CD4-positive, alpha-beta T cell treated with Interleukin-17A for 4 hours (primary cell): Measurements from ENCODE around the gene DENND5A.
"Not testable (repeated sequence)": the region's sequence is repeated elsewhere in the genome, so short reads cannot be mapped to it uniquely, and the experiment has no call there.

Source experiments
- DNase-seq: peaks from one replicate; pipeline ENCODE4 v3.0.0-alpha.2; 2020; ENCODE audit warnings: mixed read lengths

Gene DENND5A

DNA sequence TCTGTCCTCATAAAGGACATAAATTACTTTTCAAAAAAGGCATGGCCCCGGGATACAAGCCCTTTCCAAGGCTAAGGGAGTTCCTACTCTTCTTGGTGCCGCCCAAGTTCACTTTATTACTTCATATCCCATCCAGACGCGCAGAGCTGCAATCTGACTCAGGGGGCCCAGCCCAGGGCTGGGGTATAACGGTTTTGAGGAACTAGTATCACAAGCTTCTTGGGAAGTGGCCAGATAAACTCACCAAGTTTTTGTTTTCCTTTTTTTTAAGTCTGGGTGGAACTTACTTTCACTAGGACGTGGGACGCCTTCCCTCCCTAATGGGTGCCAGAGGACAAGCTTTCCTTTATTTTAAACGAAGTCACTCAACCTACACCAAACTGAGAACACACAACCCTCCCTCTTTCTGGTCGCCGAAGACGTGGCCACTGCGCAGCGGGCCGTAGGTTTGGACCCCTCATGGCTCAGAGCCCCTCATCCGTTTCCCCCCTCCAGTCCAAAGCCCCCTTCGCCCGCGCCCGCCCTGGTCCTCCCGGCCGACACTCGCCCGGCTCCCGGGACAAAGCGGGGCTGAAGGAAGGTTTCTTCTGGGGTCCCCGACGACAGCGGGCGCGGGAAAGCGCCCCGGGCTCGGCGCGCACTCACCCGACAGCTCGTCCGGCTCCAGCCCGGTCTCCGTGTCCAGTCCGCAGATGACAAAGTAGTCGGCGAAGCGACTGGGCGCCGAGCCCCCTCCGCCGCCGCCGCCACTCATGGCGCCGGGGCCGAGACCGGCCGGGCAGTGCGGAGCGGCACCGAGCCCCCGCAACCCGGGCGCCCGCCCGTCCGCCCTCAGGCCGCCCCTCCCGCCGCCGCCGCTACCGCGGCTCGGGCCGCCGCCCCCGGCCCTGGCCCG, 587 bp downstream of the DENND5A start:
- peak; percentile 46 for DNase-seq

DNA sequence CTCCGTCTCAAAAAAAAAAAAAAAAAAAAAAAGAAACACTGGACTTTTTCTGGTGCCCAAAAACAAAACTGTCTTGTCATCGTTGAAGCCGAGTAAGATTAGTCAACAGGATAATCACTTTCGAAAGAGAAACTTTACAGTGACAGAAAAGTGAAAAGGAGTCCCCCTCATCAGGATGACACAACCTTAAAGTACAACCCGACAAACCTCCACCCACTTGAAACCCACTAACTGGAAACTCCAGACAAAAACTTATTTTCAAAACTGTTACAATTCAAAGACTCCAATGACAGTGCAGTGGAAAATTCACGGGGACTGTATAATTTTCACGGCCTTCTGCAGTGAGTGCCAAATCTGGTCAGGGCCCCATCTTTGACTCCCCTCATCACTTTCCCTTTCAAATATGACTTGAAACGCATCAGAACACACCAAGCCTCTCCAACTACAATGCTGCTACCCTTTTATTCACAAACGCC, 1.3 kb downstream of the DENND5A start:
- peak; percentile 14 for DNase-seq

DNA sequence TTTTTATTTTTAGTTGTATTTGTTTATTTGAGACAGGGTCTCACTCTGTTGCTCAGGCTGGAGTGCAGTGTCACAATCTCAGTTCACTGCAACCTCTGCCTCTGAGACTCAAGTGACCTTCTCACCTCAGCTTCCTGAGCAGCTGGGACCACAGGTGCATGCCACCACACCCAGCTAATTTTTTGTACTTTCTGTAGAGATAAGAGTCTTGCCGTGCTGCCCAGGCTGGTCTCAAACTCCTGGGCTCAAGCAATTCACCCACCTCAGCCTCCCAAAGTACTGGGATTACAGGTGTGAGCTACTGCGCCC, 4.4 kb downstream of the DENND5A start:
- DNase-seq: peak; percentile 30

DNA sequence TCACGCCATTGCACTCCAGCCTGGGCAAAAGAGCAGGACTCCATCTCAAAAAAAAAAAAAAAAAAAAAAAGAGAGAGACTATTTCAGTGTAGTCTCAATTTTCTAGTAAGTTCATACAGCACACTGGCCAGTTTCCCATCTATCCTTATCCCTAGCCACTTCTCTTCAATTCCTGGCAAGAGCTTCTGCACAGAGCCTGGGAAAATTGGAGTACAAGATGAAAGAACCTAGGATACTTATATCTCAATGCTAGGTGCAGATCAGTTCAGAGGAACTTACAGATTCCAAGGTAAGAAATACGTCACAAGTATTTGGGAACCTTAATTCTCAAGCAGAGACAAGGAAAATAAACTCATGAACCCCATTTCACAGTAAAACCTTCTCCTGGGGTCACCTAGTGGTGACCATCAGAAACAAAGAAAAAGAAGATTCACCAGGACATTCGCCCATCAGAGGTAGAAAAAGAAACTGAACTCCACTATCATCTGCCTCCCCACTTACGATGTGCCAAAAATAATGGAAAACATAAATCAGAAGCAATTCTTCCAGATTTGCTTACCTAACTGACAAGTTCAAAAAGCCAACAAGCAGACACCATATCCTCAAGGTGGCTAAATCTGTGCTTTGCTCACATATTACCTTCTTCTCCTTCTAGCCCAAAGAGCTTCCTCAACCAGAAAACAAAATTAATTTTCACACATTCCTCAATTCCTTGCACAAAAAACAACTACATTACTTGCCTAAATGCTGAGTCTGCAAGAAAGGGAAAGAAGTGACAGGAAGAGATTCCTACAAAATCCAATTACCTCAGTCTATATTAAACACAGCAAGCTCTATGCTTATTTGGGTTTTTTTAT, 4.9 kb downstream of the DENND5A start:
- no peak for DNase-seq

DNA sequence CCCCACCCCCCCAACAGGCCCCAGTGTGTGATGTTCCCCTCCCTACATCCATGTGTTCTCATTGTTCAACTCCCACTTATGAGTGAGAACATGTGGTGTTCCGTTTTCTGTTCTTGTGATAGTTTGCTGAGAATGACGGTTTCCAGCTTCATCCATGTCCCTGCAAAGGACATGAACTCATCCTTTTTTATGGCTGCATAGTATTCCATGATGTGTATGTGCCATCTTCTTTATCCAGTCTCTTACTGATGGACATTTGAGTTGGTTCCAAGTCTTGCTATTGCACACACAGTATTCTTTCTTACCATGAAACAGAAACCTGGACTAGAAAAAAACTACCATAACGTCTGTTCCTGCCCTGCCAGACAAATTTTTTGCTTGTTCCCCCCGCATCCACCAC, 6.9 kb downstream of the DENND5A start:
- not testable (repeated sequence) for DNase-seq

DNA sequence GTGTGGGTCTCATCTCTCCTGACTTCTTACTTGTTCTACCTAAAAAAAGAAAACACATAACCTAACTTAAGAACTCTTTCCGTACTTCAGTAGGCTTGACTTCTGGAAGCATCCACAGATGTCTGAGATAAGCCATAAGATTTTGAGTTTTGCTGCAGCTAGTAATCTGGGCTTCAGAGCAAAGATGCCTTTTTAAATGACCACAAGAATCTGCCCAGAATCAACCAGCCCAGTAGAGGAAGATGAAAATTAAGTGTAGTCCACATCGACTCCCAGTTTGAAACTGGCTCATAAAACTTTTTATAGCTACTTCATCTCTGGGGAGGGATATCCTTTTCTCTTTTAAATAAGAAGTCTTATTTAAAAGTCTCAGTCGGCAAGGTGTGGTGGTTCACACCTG, 10.7 kb downstream of the DENND5A start:
- DNase-seq: no peak

DNA sequence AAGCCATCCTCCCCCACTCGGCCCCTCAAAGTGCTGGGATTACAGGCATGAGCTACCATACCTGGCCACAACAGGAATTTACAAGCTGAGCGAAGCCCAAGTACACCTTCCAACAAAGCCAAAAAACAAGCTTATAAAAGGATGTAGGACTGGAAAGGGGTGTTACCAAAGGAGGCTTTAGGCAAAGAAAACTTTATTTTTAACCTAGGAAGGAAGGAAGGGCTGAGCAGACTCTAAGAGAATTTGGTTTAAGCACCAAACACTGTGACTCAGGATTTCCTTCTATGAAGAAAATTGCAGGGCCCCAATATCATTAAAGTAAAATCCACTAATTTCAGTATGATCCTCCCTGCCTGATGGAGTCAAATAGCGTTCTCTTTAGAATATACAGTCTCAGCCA, 12.1 kb downstream of the DENND5A start:
- DNase-seq: no peak

DNA sequence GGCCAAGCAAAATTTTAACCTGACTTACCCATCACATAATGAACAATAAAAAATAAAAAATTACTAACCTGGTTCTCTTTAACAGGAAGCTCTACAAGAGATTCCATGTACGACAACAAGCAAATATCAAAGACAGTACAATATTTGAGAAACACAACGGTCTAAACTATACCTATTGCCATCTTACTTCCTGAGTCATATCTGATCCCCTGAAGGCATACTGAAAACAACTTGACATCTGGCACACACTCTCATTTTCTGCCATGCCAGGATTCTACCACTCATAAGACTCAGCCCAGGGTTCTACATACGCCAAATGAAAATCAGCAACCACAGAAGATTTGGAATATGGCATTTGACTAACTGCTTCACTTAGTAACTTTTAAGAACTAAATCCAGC, 13.8 kb downstream of the DENND5A start:
- peak; percentile 13 for DNase-seq

DNA sequence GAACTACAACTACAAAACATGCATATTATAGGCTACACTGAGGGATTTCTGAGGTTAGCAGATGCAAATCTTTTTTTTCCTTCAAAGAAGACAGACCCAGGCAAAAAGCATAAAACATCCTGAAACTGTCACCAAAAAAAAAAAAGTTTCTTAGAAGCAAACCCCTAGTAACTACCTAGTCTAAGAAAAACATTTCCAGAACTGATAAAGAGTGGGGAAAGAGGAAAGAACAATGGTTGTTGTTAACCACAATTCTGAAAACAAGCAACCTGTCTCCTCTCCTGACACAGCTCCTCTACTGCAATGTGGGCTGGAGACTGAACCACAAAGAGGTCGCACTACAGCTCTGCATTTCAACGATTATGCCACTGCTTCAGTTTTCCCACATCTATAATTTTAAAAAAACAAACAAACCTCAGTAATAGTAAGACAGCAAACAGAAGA, 15.0 kb downstream of the DENND5A start:
- DNase-seq: peak; percentile 54

DNA sequence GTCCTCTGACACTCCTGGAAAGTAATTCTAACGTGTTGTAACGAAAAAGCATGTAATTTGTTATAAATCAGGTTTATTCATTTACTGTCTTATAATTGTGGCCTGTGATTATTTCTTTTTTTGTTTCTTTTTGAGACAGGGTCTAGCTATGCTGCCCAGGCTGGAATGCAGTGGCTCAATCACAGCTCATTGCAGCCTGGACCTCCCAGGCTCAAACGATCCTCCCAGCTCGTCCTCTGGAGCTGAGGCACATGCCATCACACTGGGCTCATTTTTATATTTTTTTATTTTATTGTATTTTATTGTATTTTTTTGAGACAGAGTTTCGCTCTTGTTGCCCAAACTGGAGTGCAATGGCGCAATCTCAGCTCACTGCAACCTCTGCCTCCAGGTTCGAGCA, 15.9 kb downstream of the DENND5A start:
- DNase-seq: no peak

DNA sequence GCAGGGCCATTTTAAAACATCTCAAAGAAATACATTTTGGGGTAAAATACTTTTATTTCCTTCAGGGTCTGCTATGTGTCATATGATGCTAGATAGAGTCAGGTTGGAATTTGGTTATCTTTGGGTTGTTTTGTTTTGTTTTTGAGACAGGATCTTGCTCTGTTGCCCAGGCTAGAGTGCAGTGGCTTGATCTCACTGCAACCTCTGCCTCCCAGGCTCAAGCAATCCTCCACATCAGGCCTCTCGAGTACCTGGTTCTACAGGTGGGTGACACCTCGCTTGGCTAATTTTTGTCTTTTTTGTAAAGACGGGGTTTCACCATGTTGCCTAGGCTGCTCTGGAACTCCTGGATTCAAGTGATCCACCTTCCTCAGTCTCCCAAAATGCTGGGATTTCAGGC, 17.3 kb downstream of the DENND5A start:
- no peak for DNase-seq

DNA sequence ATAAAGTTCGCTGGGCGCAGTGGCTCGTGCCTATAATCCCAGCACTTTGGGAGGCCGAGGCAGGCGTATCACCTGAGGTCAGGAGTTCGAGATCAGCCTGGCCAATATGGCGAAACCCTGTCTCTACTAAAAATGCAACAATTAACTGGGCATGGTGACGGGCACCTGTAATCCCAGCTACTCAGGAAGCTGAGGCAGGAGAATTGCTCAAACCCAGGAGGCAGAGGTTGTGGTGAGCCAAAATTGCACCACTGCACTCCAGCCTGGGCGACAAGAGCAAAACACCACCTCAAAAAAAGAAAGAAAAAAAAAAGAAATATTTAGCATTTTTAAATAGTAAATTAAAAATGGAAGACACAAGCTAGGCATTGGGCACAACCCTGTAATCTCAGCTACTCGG, 28.9 kb downstream of the DENND5A start:
- DNase-seq: not testable (repeated sequence)

DNA sequence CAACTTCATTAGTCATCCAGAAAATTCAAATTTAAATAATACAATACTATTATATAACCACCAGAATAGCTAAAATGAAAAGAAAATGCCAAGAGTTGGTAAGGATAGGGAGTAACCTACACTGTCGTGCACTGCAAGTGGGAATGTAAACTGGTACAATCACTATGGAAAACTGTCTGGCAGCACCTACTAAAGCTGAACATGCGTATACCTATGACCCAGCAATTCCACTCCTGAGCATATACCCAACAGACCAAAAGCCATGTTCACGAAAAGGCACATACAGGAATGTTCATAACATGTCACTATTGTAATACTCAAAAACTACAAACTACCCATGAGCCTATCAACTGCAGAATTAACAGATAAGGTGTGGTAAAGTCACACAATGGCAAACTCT, 32.7 kb downstream of the DENND5A start:
- DNase-seq: no peak

DNA sequence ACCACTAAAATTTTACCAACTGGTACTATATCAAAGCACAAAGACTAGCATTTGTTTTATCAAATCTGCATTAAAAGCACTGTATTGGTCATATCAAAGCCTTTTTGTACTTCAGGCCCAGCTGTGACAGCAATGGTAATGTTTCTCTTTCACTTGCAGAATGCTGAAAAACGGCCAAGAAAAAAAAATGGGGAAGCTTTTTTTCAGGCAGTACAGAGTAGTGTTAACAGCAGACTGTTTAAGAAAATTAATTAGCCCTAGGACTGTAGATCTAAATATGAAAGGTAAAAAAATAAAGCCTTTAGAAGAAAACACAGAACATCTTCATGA, 33.3 kb downstream of the DENND5A start:
- no peak for DNase-seq

DNA sequence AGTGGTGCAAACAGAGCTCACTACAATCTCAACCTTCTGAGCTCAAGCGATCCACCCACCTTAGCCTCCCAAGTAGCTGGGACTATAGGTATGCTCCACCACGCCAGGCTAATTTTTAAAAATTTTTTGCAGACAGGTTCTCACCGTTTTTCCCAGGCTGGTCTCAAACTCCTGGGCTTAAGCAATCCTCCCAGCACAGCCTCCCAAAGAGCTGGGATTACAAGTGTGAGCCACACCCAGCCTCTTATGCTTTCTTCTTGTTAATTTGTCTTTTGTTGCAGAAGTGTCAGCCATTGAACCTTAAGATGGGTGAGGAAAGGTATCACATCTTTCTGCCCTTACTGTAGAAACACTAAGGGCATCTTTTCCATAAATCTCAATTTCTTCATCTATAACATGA, 34.9 kb downstream of the DENND5A start:
- DNase-seq: no peak

DNA sequence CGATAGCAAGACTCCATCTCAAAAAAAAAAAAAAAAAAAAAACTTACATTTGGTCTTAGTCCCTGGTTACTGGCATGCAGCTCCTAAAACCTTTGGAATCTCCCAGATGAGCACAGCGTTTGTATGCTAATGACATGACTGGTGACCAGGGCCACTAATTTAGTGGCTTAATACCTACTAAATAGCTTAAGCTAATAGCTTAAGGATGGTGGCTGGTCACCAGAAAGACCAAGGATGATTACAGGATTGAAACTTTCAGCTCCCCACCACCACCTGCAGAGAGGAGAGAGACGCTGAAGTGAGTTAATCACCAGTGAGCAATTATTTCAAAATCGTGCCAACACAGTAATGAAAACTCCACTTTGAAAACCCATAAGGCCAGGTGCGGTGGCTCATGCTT, 37.1 kb downstream of the DENND5A start:
- no peak for DNase-seq

DNA sequence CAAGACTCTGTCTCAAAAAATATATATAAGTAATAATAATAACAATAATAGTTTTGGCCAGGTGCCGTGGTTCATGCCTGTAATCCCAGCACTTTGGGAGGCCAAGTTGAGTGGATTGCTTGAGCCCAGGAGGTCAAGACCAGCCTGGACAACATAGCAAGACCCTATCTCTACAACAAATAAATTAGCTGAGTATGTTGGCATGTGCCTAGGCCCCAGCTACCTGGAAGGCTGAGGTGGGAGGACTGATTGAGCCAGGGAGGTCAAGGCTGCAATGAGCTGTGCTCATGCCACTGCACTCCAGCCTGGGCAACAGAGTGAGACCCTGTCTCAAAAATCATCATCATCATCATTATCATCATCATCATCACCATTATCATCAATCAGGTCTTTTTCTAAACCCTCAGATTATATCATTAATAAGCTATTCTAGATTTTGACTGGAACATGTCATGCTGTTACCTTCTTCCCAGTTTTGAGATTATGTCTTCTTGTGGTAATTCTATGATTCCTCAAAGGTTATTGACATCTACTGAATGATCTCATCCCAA, 39.3 kb downstream of the DENND5A start:
- no peak for DNase-seq

DNA sequence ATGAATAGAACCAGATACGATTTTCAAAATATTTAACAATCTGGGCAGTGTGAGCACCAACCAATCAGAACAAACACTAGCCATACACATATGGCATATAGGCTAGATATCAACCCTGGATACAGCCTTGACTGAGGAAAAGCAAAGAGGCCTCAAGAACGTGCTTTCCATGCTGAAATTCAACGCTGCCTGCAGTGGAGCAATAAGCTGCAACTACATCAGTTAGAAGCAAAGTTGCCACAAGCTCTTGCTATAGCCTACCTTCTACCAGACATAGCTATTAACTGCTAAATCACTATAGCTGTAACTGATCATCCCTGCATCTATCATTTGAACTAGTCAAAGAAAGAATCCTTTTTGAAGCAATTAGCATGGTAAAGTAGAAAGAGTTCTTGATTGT, 42.5 kb downstream of the DENND5A start:
- no peak for DNase-seq

DNA sequence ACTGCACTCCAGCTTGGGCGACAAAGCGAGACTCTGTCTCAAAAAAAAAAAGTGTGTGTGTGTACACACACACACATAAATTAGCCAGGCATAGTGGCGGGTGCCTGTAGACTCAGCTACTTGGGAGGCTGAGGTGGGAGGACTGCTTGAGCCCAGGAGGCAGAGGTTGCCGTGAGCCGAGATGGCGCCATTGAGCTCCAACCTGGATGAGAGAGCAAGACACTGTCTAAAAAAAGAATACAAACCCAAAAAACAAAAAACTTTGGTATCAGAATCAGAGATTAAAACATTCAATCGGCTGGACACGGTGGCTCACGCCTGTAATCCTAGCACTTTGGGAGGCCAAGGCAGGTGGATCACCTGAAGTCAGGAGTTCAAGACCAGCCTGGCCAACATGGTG, 44.3 kb downstream of the DENND5A start:
- DNase-seq: not testable (repeated sequence)

DNA sequence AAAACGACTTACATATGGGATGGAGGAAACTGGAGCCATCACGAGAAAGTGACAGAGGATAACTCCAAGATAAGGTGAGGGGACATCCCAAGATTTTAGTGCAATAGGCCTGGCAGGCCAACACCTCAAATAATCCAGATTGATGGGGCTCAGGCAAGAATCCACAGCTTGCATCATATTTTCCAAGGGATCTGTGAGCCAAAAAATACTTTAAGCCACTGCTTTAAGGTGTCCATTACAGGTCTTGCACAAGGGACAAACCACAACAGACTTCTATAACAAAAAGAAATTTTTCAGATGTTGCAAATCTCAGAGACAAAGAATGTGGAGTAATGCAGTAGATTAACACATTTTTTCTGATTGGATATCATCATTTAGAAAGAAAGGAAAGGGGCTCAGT, 45.6 kb downstream of the DENND5A start:
- DNase-seq: no peak

DNA sequence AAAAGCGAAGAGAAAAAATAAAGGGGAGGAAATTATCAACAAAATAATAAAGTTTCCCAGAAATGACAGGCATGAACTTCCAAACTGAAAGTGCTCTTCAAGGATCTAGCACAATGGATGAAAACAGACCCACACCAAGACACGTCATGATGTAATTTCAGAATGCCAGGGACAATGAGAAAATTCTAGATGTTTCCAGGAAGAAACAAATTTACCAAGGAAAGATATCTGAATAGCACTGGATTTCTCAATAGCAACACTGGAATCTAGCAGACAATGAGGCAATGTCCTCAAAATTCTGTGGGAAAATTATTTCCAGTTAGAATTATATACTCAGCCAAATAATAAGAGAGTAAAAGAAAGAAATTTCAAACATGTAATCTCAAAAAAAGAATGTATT, 46.0 kb downstream of the DENND5A start:
- no peak for DNase-seq

DNA sequence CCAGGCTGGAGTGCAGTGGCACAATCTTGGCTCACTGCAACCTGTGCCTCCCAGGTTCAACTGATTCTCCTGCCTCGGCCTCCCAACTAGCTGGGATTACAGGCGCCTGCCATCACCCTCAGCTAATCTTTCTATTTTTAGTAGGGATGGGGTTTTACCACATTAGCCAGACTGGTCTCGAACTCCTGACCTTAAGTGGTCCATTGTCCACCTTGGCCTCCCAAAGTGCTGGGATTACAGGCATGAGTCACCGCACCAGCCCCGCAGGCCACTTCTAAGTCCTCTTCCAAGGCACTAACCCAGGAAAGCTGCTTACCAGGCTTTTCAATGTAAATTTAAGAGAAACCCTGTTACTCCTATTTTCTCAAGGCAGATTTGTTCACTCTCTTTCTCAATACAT, 50.4 kb downstream of the DENND5A start:
- no peak for DNase-seq

DNA sequence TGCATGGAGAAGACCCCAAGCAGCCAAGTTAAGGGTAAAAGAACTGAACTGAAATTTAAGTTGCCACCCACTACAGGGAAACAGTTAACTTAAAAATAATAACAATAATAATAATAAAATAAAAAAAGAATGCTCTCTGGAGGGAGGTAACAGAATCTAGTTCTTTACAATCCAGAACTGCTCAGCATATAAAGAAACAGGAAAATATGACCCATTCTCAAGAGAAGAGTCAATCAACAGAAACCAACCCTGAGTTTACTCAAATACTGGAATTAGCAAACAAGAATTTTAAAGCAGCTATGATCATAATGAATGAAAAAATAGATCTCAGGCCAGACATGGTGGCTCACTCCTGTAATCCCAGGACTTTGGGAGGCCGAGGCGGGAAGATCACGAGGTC, 53.8 kb downstream of the DENND5A start:
- no peak for DNase-seq

DNA sequence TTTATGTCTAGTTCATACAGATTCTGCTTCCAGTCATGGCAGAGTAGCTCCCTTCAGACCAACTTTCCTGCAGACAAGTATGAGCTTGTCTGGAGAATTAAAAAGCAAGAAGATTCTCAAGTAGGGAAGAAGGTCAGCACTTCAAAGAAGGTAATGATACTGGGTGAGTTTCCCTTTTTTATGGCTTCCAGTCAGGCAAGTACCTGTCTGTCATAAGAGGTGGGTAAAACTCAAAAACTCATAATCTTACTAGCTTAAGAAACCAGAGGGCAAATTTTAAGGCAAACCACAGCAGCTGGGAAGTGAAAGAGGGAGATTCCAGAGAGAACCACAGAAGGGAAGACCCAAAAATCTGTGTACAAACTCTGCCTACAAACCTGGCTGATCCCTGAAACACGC, 54.2 kb downstream of the DENND5A start:
- no peak for DNase-seq
